ENCODE measurements around the gene MAEA. TPM values are rescaled to one million over a fixed set of nuclear protein-coding genes. Genes with fewer than 3 reads are reported as not detected.

Gene MAEA
- total RNA-seq, 1 donor: 70.6 TPM

DNA sequence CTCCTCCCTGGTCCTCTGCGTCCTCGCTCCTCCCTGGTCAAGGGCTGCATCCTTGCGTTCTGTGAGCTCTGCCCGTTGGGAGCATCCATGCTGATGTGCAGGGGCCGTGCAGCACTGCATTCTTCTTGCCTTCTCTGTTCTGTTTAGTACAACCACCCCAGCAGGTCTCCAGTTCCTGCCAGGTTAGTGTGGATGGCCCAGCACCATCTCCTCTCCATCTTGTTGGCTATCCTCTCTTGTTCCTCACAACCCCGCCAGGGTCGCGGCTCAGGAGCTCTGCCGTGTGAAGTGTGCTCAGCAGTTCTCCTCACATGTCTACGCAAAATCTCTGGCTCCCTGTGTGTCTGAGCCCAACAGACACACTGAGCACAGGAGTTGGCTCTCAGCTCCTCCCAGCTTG is 10.4 kb upstream of the MAEA start:
- Histone ChIP-seq H3K9me3 (ENCODE audit: low read depth, low read length) (no peaks in the 10 kb centered on the region), H3K27me3 (ENCODE audit: insufficient read depth, low read length) (no peaks in the 10 kb centered on the region), H3K4me3 (ENCODE audit: insufficient read depth, low read length) (no peak overlapping the region), H3K36me3 (ENCODE audit: insufficient read depth, low read length) (no peaks in the 10 kb centered on the region), H4K20me1 (ENCODE audit: insufficient read depth, low read length) (no peaks in the 10 kb centered on the region), H2AFZ (ENCODE audit: low read length) (no peak overlapping the region), H3K4me2 (ENCODE audit: insufficient read depth, low read length) (no peak overlapping the region), H3K27ac (ENCODE audit: low read depth, low read length) (no peak overlapping the region), H3K4me1 (ENCODE audit: insufficient read depth, low read length) (no peaks in the 10 kb centered on the region), H3K79me2 (ENCODE audit: insufficient read depth, low read length) (no peaks in the 10 kb centered on the region)
- DNase-seq (ENCODE audit: insufficient read length, low spot score, missing footprints): peak; percentile 29
- no peak for TF ChIP-seq CTCF (IDR thresholded peaks at IDR 0.05; ENCODE audit: extremely low read depth, low read depth, low read length)

- peak; percentile 17 for DNase-seq (ENCODE audit: insufficient read length, low spot score, missing footprints)
- Histone ChIP-seq H3K4me2 (ENCODE audit: insufficient read depth, low read length) (no peak overlapping the region), H3K4me1 (ENCODE audit: insufficient read depth, low read length) (peaks cover 1% of the 10 kb centered on the region), H3K36me3 (ENCODE audit: insufficient read depth, low read length) (no peaks in the 10 kb centered on the region), H3K27me3 (ENCODE audit: insufficient read depth, low read length) (no peaks in the 10 kb centered on the region), H3K4me3 (ENCODE audit: insufficient read depth, low read length) (no peak overlapping the region), H3K9me3 (ENCODE audit: low read depth, low read length) (no peaks in the 10 kb centered on the region), H4K20me1 (ENCODE audit: insufficient read depth, low read length) (no peaks in the 10 kb centered on the region), H3K27ac (ENCODE audit: low read depth, low read length) (no peak overlapping the region), H3K79me2 (ENCODE audit: insufficient read depth, low read length) (no peaks in the 10 kb centered on the region), H2AFZ (ENCODE audit: low read length) (no peak overlapping the region)
- no peak for TF ChIP-seq CTCF (IDR thresholded peaks at IDR 0.05; ENCODE audit: extremely low read depth, low read depth, low read length)
These were observed 6.0 kb upstream of the MAEA start for GRCh38 chr4:1283711-1284110.

DNA sequence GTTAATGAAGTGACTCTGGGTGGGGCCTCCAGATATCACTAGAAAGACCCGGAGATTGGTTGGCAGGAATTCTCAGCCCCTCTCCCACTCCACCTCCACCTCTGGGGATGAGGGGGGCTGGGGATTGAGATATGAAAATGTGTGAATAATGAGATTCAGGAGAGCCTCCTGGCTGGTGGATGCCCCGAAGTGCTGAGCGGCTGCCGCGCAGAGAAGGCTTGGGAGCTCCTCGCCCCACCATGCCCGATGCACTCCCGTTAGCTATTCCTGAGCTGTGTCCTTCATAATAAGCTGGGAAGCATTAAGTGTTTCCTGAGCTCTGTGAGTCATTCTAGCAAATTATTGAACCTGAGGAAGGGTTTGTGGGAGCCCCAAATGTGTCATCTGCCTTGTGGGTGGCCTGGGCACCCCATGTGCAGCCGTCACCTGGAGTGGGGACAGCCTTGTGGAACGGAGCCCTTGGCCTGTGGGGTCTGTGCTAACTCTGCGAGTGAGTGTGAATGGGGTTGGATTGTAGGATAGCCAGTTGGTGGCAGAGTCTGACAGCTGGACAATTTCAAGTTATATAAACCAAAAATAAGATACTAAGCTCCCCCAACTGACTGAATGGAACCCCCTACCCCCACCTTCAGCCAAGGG is 4.4 kb upstream of the MAEA start:
- Histone ChIP-seq H3K27ac (ENCODE audit: low read depth, low read length) (no peak overlapping the region), H4K20me1 (ENCODE audit: insufficient read depth, low read length) (no peaks in the 10 kb centered on the region), H3K79me2 (ENCODE audit: insufficient read depth, low read length) (peaks cover 6% of the 10 kb centered on the region), H3K36me3 (ENCODE audit: insufficient read depth, low read length) (no peaks in the 10 kb centered on the region), H3K4me1 (ENCODE audit: insufficient read depth, low read length) (peaks cover 3% of the 10 kb centered on the region), H2AFZ (ENCODE audit: low read length) (no peak overlapping the region), H3K27me3 (ENCODE audit: insufficient read depth, low read length) (no peaks in the 10 kb centered on the region), H3K9me3 (ENCODE audit: low read depth, low read length) (no peaks in the 10 kb centered on the region), H3K4me3 (ENCODE audit: insufficient read depth, low read length) (no peak overlapping the region), H3K4me2 (ENCODE audit: insufficient read depth, low read length) (no peak overlapping the region)
- DNase-seq (ENCODE audit: insufficient read length, low spot score, missing footprints): peak; percentile 43
- TF ChIP-seq CTCF (IDR thresholded peaks at IDR 0.05; ENCODE audit: extremely low read depth, low read depth, low read length): no peak

GRCh38 chr4:1285790-1286553 is 3.7 kb upstream of the MAEA start:
- Histone ChIP-seq H4K20me1 (ENCODE audit: insufficient read depth, low read length) (peaks cover 6% of the 10 kb centered on the region), H3K9me3 (ENCODE audit: low read depth, low read length) (no peaks in the 10 kb centered on the region), H3K4me3 (ENCODE audit: insufficient read depth, low read length) (no peak overlapping the region), H3K27me3 (ENCODE audit: insufficient read depth, low read length) (no peaks in the 10 kb centered on the region), H3K27ac (ENCODE audit: low read depth, low read length) (no peak overlapping the region), H3K36me3 (ENCODE audit: insufficient read depth, low read length) (no peaks in the 10 kb centered on the region), H3K4me1 (ENCODE audit: insufficient read depth, low read length) (peaks cover 9% of the 10 kb centered on the region), H3K79me2 (ENCODE audit: insufficient read depth, low read length) (peaks cover 13% of the 10 kb centered on the region), H3K4me2 (ENCODE audit: insufficient read depth, low read length) (no peak overlapping the region), H2AFZ (ENCODE audit: low read length) (no peak overlapping the region)
- DNase-seq (ENCODE audit: insufficient read length, low spot score, missing footprints): peak; percentile 72
- TF ChIP-seq CTCF (IDR thresholded peaks at IDR 0.05; ENCODE audit: extremely low read depth, low read depth, low read length): no peak
